A549 (cell line): ENCODE results near the gene RHBDL1. TPM values are rescaled to one million over a fixed set of nuclear protein-coding genes. Genes with fewer than 3 reads are reported as not detected.
A peak's percentile ranks its signal among the peaks of the same experiment; 100 is the strongest.

Experiments
- ATAC-seq, 2 experiments: fragments of 200-7000 bp in 1 of 2; fragments of >200 bp in 1 of 2; cut with Nextera tagmentation in 1 of 2; cut with Tn5 transposase in 1 of 2; 3 replicates each; pipeline versions ENCODE4 v1.8.0 to v1.9.1; 2018 to 2020; ENCODE audit warnings: mild to moderate bottlenecking in 1 of 2, moderate library complexity in 1 of 2
- CTCF ChIA-PET: fragments of 300-600 bp; sonication (Branson Sonifier 250); formaldehyde crosslinking; extraction: SDS; loops from one replicate; lab custom pipeline; 2021; ENCODE audit warnings: antibody characterized with exemption, inconsistent platforms; lab: Yijun Ruan, JAX
- POLR2A ChIA-PET: fragments of 350-600 bp; formaldehyde crosslinking; extraction: SDS; loops from one replicate; lab custom pipeline; 2021; ENCODE audit warnings: antibody characterized with exemption, inconsistent platforms; lab: Yijun Ruan, JAX
- DNase-seq, 2 experiments: peaks; one replicate each; pipeline versions ENCODE4 v3.0.0 to v3.0.0-alpha.2; 2011 to 2016; ENCODE audit warnings: low read depth in 1 of 2, low spot score in 1 of 2
- FAIRE-seq: peaks from 2 replicates; lab custom pipeline; 2011; peaks lifted over from hg19 to GRCh38; lab: Jason Lieb, UNC
- H3K27ac ChIP-seq, 2 experiments: fragments of >200 bp; sonication (Bioruptor Twin); formaldehyde crosslinking; 3 replicates each; pipeline ENCODE4 v1.5.1; 2016 to 2017
- H3K4me1 ChIP-seq: fragments of >200 bp; sonication (Bioruptor Twin); formaldehyde crosslinking; 3 replicates; pipeline ENCODE4 v1.6.1; 2016
- H3K4me2 ChIP-seq: fragments of >200 bp; sonication (Bioruptor Twin); formaldehyde crosslinking; 3 replicates; pipeline ENCODE4 v1.6.1; 2016
- H3K4me3 ChIP-seq: fragments of >200 bp; sonication (Bioruptor Twin); formaldehyde crosslinking; 3 replicates; pipeline ENCODE4 v1.5.1; 2016
- H3K9me3 ChIP-seq: fragments of >200 bp; sonication (Bioruptor Twin); formaldehyde crosslinking; 3 replicates; pipeline ENCODE4 v1.6.1; 2016
- BCL3 ChIP-seq: fragments of >200 bp; sonication (Bioruptor Twin); formaldehyde crosslinking; IDR thresholded peaks from 3 replicates; pipeline ENCODE4 v1.6.1; 2016
- CBX2 ChIP-seq: fragments of 200-600 bp; sonication (generic); IDR thresholded peaks from 2 replicates; pipeline ENCODE4 v1.6.1; 2016; ENCODE audit warnings: low read depth, mild to moderate bottlenecking, borderline replicate concordance
- CEBPB ChIP-seq, 2 experiments: fragments of >200 bp in 1 of 2; sonication (Bioruptor Twin) in 1 of 2; formaldehyde crosslinking in 1 of 2; IDR thresholded peaks; 2 replicates each; pipeline ENCODE4 v1.6.1; 2012 to 2016
- CHD4 ChIP-seq: fragments of 200-600 bp; sonication (generic); IDR thresholded peaks from 2 replicates; pipeline ENCODE4 v1.6.1; 2016; ENCODE audit warnings: antibody characterized with exemption, mild to moderate bottlenecking, borderline replicate concordance
- CTCF ChIP-seq: fragments of >200 bp; sonication (Bioruptor Twin); formaldehyde crosslinking; IDR thresholded peaks from 3 replicates; pipeline ENCODE4 v1.5.1; 2016
- EHF ChIP-seq: fragments of 250-450 bp; sonication (Bioruptor Pico); IDR thresholded peaks from 2 replicates; pipeline ENCODE4 v1.5.0; 2020; ENCODE audit warnings: mild to moderate bottlenecking
- EP300 ChIP-seq, 2 experiments: fragments of >200 bp; sonication (Bioruptor Twin); formaldehyde crosslinking; IDR thresholded peaks; 2 replicates in 1 of 2; 3 replicates in 1 of 2; pipeline ENCODE4 v1.6.1; 2016 to 2017
- FOXS1 ChIP-seq: fragments of 250-450 bp; sonication (Bioruptor Pico); IDR thresholded peaks from 2 replicates; pipeline ENCODE4 v1.5.0; 2020; ENCODE audit warnings: mild to moderate bottlenecking, moderate library complexity
- GATA3 ChIP-seq: IDR thresholded peaks from 2 replicates; pipeline ENCODE4 v1.6.1; 2012; ENCODE audit warnings: borderline replicate concordance
- HEYL ChIP-seq: fragments of 250-450 bp; sonication (Bioruptor Pico); IDR thresholded peaks from 2 replicates; pipeline ENCODE4 v1.8.0; 2021; ENCODE audit warnings: mild to moderate bottlenecking, moderate library complexity
- HMGXB4 ChIP-seq: fragments of 250-450 bp; sonication (Bioruptor Pico); IDR thresholded peaks from 2 replicates; pipeline ENCODE4 v1.5.0; 2021; ENCODE audit warnings: mild to moderate bottlenecking, moderate library complexity, borderline replicate concordance
- HOXA7 ChIP-seq: fragments of 250-450 bp; sonication (Bioruptor Pico); IDR thresholded peaks from 2 replicates; pipeline ENCODE4 v1.5.0; 2020; ENCODE audit warnings: mild to moderate bottlenecking, moderate library complexity
- HOXB5 ChIP-seq: fragments of 250-450 bp; sonication (Bioruptor Pico); IDR thresholded peaks from 2 replicates; pipeline ENCODE4 v1.5.0; 2020; ENCODE audit warnings: mild to moderate bottlenecking, moderate library complexity
- MAFK ChIP-seq: fragments of 450-650 bp; IDR thresholded peaks from 2 replicates; pipeline ENCODE4 v1.6.1; 2014; ENCODE audit not compliant: partially characterized antibody
- MAX ChIP-seq: IDR thresholded peaks from 2 replicates; pipeline ENCODE4 v1.6.1; 2012
- NR3C1 ChIP-seq: fragments of >200 bp; sonication (Bioruptor Twin); formaldehyde crosslinking; IDR thresholded peaks from 3 replicates; pipeline ENCODE4 v1.6.1; 2017
- PBX3 ChIP-seq: IDR thresholded peaks from 2 replicates; pipeline ENCODE4 v1.6.1; 2012
- POLR2AphosphoS2 ChIP-seq: conservative IDR thresholded peaks from 2 replicates; pipeline ENCODE4 v1.6.1; 2012; ENCODE audit warnings: low read length, improper control_type of control experiment, inconsistent platforms
- RCOR1 ChIP-seq: fragments of 150-350 bp; IDR thresholded peaks from 2 replicates; pipeline ENCODE4 v1.6.1; 2014; ENCODE audit warnings: antibody characterized with exemption, low read length, low read depth
- TFCP2L1 ChIP-seq: fragments of 250-450 bp; sonication (Bioruptor Pico); IDR thresholded peaks from 2 replicates; pipeline ENCODE4 v1.5.0; 2021; ENCODE audit warnings: mild to moderate bottlenecking
- TP53 ChIP-seq: fragments of 250-450 bp; sonication (Bioruptor Pico); IDR thresholded peaks from 2 replicates; pipeline ENCODE4 v1.5.0; 2021; ENCODE audit warnings: mild to moderate bottlenecking, moderate library complexity
- USF2 ChIP-seq: fragments of 450-650 bp; IDR thresholded peaks from 2 replicates; pipeline ENCODE4 v1.6.1; 2014; ENCODE audit warnings: antibody characterized with exemption
- ZSCAN20 ChIP-seq: fragments of 250-450 bp; sonication (Bioruptor Pico); IDR thresholded peaks from 2 replicates; pipeline ENCODE4 v1.8.0; 2022; ENCODE audit warnings: mild to moderate bottlenecking, moderate library complexity
- WGBS: methylation state at CpG from one replicate; pipeline ENCODE4 v1.1.6; 2017; ENCODE audit errors: missing lambda C conversion rate; 5-methylcytosine and 5-hydroxymethylcytosine counted together
- polyA plus RNA-seq, 4 experiments: library from polyadenylated mRNA; depleted of rRNA in 3 of 4; stranded (reverse); fragments of >200 nt; fragmentation: RNase III in 1 of 4; extraction: RNeasy Plus Mini Kit Qiagen cat#74134 plus additional on column Dnase treatment in 1 of 4; gene quantifications; 2 replicates in 3 of 4; 3 replicates in 1 of 4; pipeline ENCODE4 v1.2.3, GENCODE V29; 2011 to 2017

Gene RHBDL1
- polyA plus RNA-seq, 2 of the 4 experiments (the other 2 are of a cell fraction): 0.56 to 1.4 TPM

GRCh38 chr16:681746-682427, 6.4 kb downstream of the RHBDL1 start (continued):
- no peak for TF ChIP-seq CBX2
- no peak for TF ChIP-seq EP300 (IDR thresholded peaks at IDR 0.05)
- no peak for TF ChIP-seq USF2
- no peak for TF ChIP-seq TP53 (CRISPR knock-in tag)
- TF ChIP-seq BCL3: peak; percentile 51; the same call in 2 of the 3 replicates
- TF ChIP-seq FOXS1 (CRISPR knock-in tag): no peak

- CTCF ChIA-PET: interaction anchor here (0.7 to 2.9 kb wide), 5 partner anchors 15 to 112 kb away, joined by 3 to 15 read pairs (median 3); partner anchors contain the start of gene RHOT2
- TF ChIP-seq HMGXB4 (CRISPR knock-in tag) (no peak), RCOR1 (no peak), MAFK (no peak), HEYL (no peak), MAX (no peak), POLR2AphosphoS2 (peak; percentile 36; the same call in 1 of the 2 replicates), NR3C1 (no peak), TFCP2L1 (CRISPR knock-in tag) (no peak), CEBPB (IDR thresholded peaks at IDR 0.05) (no peak), HOXA7 (no peak), ZSCAN20 (CRISPR knock-in tag) (no peak), HOXB5 (CRISPR knock-in tag) (no peak), CHD4 (no peak), PBX3 (peak; percentile 20), CTCF (no peak), EHF (CRISPR knock-in tag) (no peak), GATA3 (no peak)
- TF ChIP-seq, all 56 proteins: peak for 2
- FAIRE-seq (no peak), ATAC-seq (no peak), DNase-seq (no peak)
- H3K4me3 ChIP-seq: peak overlapping the region; percentile 76
- peak overlapping the region in 1 of 2 experiments; percentile 91; a peak in 4 of 6 replicates for H3K27ac ChIP-seq
- WGBS: 88% methylated on average over 36 of the region's 36 CpGs
- POLR2A ChIA-PET: no interaction called here
- no peaks in the 10 kb centered on the region for H3K9me3 ChIP-seq
- H3K4me2 ChIP-seq: peak overlapping the region; percentile 93
- H3K4me1 ChIP-seq: peaks cover 38% of the 10 kb centered on the region
Observed at GRCh38 chr16:682493-683395, 7.3 kb downstream of the RHBDL1 start.
